ENCODE results near the gene ARL6IP5. TPM values are rescaled to one million over a fixed set of nuclear protein-coding genes. Genes with fewer than 3 reads are reported as not detected.

ARL6IP5 gene
- total RNA-seq, 2 donors from 2014 or later: 73.5 to 108 TPM

Other genes with a start within 250 kb of the ARL6IP5 start
- not detected for gene TAFA4, start 152.4 kb upstream of the ARL6IP5 start, total RNA-seq
- 10 to 100 TPM in 1 of 2 donors, 1 to 10 TPM in 1; 7.9 to 13.7 TPM for gene EOGT, start 71.3 kb upstream of the ARL6IP5 start, total RNA-seq
- gene TMF1, start 32.6 kb upstream of the ARL6IP5 start, total RNA-seq: 10 to 100 TPM; 43.2 to 44.3 TPM
- gene UBA3, start 4.6 kb upstream of the ARL6IP5 start, total RNA-seq: 10 to 100 TPM; 79.6 to 89.3 TPM
- not detected for gene LMOD3, start 37.7 kb downstream of the ARL6IP5 start, total RNA-seq

All from activated naive CD4-positive, alpha-beta T cell treated with anti-CD3 and anti-CD28 coated beads, Interleukin-2, amount 50 U/mL, for 72 hours (primary cell).